GM23338 (cell line): ENCODE data around the gene TARS1.

Source experiments
- CTCF ChIP-seq, 2 experiments: fragments of 200-600 bp in 1 of 2; sonication (generic) in 1 of 2; conservative IDR thresholded peaks; 2 replicates each; pipeline versions ENCODE4 v1.5.1 to v1.6.1; 2016 to 2017; ENCODE audit warnings: antibody characterized with exemption in 2 of 2, low read depth in 2 of 2, mild to moderate bottlenecking in 2 of 2, moderate library complexity in 1 of 2
- ETS1 ChIP-seq: IDR thresholded peaks from 2 replicates; pipeline ENCODE4 v1.6.1; 2016; ENCODE audit warnings: antibody characterized with exemption
- EZH2 ChIP-seq: fragments of 200-600 bp; sonication (generic); IDR thresholded peaks from one replicate; pipeline ENCODE4 v1.8.0; 2017; ENCODE audit warnings: antibody characterized with exemption, mild to moderate bottlenecking, low read depth; ENCODE audit not compliant: unreplicated experiment
- EZH2phosphoT487 ChIP-seq: fragments of 200-600 bp; sonication (generic); IDR thresholded peaks from one replicate; pipeline ENCODE4 v1.8.1; 2018; ENCODE audit warnings: antibody characterized with exemption; ENCODE audit not compliant: unreplicated experiment
- JUNB ChIP-seq: IDR thresholded peaks from one replicate; pipeline ENCODE4 v1.6.1; 2016; ENCODE audit warnings: antibody characterized with exemption; ENCODE audit not compliant: unreplicated experiment
- POLR2AphosphoS5 ChIP-seq: IDR thresholded peaks from 2 replicates; pipeline ENCODE4 v1.6.1; 2016; ENCODE audit warnings: antibody characterized with exemption, low read depth
- REST ChIP-seq: IDR thresholded peaks from one replicate; pipeline ENCODE4 v1.6.1; 2018; ENCODE audit warnings: antibody characterized with exemption; ENCODE audit not compliant: unreplicated experiment
- ZNF114 ChIP-seq: fragments of 250-450 bp; sonication (Bioruptor Pico); IDR thresholded peaks from 2 replicates; pipeline ENCODE4 v1.5.0; 2020; ENCODE audit warnings: mild to moderate bottlenecking, moderate library complexity

- TF ChIP-seq CTCF (conservative IDR thresholded peaks at IDR 0.05; ENCODE audit: low read depth in 2 of 2) (no peak), EZH2phosphoT487 (no peak), JUNB (no peak), EZH2 (no peak), POLR2AphosphoS5 (no peak), ETS1 (no peak), REST (no peak), ZNF114 (CRISPR knock-in tag) (no peak)
Observed at GRCh38 chr5:33420946-33421345, 19.8 kb upstream of the TARS1 start.
